Hepatocyte (in vitro differentiated cells): ENCODE data around the gene NT5DC1.

Experiments
- CTCF ChIP-seq: fragments of 200-600 bp; sonication (generic); IDR thresholded peaks from 2 replicates; pipeline ENCODE4 v1.5.1; 2016; ENCODE audit warnings: antibody characterized with exemption, mild to moderate bottlenecking; ENCODE audit not compliant: poor library complexity
- EZH2 ChIP-seq: fragments of 200-600 bp; sonication (generic); IDR thresholded peaks from 2 replicates; pipeline ENCODE4 v1.6.1; 2016; ENCODE audit warnings: antibody characterized with exemption, mild to moderate bottlenecking, borderline replicate concordance

DNA sequence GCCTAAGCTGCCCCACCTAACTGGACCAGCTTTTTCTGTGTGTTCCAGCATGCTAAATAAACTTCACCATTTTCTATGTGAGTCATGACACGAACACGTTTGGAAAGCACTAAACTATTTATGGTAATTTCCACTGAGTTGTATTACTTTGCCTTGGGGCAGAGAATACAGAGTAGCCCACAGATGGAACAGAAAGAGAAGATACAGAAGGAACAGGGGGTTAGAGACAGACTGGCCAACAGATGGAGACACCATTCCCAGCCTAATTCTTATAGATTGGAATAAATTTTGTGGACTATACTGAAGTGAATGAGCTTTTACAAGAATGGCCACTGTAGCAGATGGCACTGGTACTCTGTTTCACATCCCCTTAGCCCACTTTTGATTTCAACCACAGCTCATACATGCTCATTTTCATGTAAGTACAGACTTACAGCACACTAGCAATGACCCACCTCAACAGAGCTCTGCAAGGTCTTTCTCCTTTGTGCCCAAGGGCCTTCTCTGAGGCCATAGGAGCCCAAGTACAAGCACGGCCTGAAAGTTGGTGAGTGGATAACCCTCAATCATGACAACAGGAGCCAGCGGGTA is 13.1 kb upstream of the NT5DC1 start:
- TF ChIP-seq CTCF (no peak), EZH2 (no peak)
